Kidney (tissue), 14 donors: ENCODE results near the gene C16orf78. TPM values are rescaled to one million over a fixed set of nuclear protein-coding genes. Genes with fewer than 3 reads are reported as not detected.

Source experiments
- DNase-seq, 5 donors: peaks; one replicate each; pipeline ENCODE4 v3.0.0-alpha.2; 2013 to 2020
- FAIRE-seq: peaks from 2 replicates; lab custom pipeline; 2012; peaks lifted over from hg19 to GRCh38; lab: Jason Lieb, UNC
- H3K27ac ChIP-seq, 2 donors: one replicate each; pipeline ENCODE4 v1.7.0; 2013; ENCODE audit warnings: low read depth in 2 of 2, low read length in 2 of 2, inconsistent platforms in 1 of 2
- H3K27me3 ChIP-seq: one replicate; pipeline ENCODE4 v1.7.1; 2013; ENCODE audit warnings: low read length, inconsistent platforms; ENCODE audit not compliant: control insufficient read depth, insufficient read depth
- H3K36me3 ChIP-seq, 3 donors: one replicate each; pipeline versions ENCODE4 v1.7.0 to v1.7.1; 2013; ENCODE audit warnings: low read length in 3 of 3, control low read depth in 1 of 3, inconsistent platforms in 1 of 3; ENCODE audit not compliant: insufficient read depth in 3 of 3, control insufficient read depth in 2 of 3
- H3K4me1 ChIP-seq, 3 donors: one replicate each; pipeline versions ENCODE4 v1.7.0 to v1.7.1; 2013; ENCODE audit warnings: low read length in 3 of 3, inconsistent platforms in 1 of 3, low read depth in 1 of 3; ENCODE audit not compliant: control insufficient read depth in 2 of 3, insufficient read depth in 2 of 3
- H3K4me3 ChIP-seq, 3 donors: one replicate each; pipeline versions ENCODE4 v1.7.0 to v1.8.1; 2013; ENCODE audit warnings: low read length in 3 of 3, control low read depth in 1 of 3, inconsistent platforms in 1 of 3
- H3K9ac ChIP-seq, 3 donors: one replicate each; pipeline versions ENCODE4 v1.7.0 to v1.7.1; 2013; ENCODE audit warnings: low read length in 3 of 3, control low read depth in 1 of 3, inconsistent platforms in 1 of 3
- H3K9me3 ChIP-seq, 3 donors: one replicate each; pipeline versions ENCODE4 v1.7.0 to v1.7.1; 2013; ENCODE audit warnings: low read length in 3 of 3, control low read depth in 1 of 3, inconsistent platforms in 1 of 3; ENCODE audit not compliant: control insufficient read depth in 2 of 3, insufficient read depth in 1 of 3
- intact Hi-C: fragments of 100-400 bp; cut with DNase I; formaldehyde crosslinking; loops from one replicate; pipeline ENCODE4 v1.11.1; 2022
- polyA plus RNA-seq: library from polyadenylated mRNA; stranded (reverse); fragments of 350-450 nt; fragmentation: Illumina TruSeq; extraction: RNeasy Lipid Tissue Mini Kit (QIAGEN cat#74804); gene quantifications from one replicate; pipeline ENCODE4 v1.2.3, GENCODE V29; 2014; ENCODE audit warnings: low read depth, low replicate concordance; ENCODE audit not compliant: insufficient read depth
- total RNA-seq: library from RNA; stranded (reverse); fragmentation: NEBNext Ultra II Directional; extraction: Animal tissue kit (Norgen Biotek cat#: 25700); gene quantifications from one replicate; pipeline ENCODE4 v1.2.1, GENCODE V29; 2021
- TF ChIP-seq, protein P1 (sequence below): IDR thresholded peaks from 3 replicates; pipeline ENCODE4 v1.5.1; 2012; ENCODE audit warnings: mild to moderate bottlenecking, moderate library complexity, borderline replicate concordance; ENCODE audit not compliant: insufficient read depth; ENCODE audit errors: extremely low read depth
- donor health status: control.
- donor health status: control.
- donor health status: control.
- donor health status: control.
- donor health status: control.
- donor health status: DM: yes; HTN: yes; CAD: no.
- donor health status: Normal renal cell carcinoma (clear cell type).

Gene C16orf78
- total and polyA plus RNA-seq, 2 donors from 2014 or later, result not detected

GRCh38 chr16:49437344-49437743 lies 63.7 kb downstream of the C16orf78 start:
- no peak for FAIRE-seq
- Histone ChIP-seq H3K9me3 (no peaks in the 10 kb centered on the region), H3K4me3 (no peak overlapping the region), H3K9ac (no peak overlapping the region), H3K36me3 (no peaks in the 10 kb centered on the region), H3K4me1 (peaks cover 0 to 2% (median 0%) of the 10 kb centered on the region in 3 donors), H3K27me3 (no peaks in the 10 kb centered on the region), H3K27ac (no peak overlapping the region)
- intact Hi-C loops, result no loop called here
- no peak for DNase-seq
- TF ChIP-seq, protein P1, sequence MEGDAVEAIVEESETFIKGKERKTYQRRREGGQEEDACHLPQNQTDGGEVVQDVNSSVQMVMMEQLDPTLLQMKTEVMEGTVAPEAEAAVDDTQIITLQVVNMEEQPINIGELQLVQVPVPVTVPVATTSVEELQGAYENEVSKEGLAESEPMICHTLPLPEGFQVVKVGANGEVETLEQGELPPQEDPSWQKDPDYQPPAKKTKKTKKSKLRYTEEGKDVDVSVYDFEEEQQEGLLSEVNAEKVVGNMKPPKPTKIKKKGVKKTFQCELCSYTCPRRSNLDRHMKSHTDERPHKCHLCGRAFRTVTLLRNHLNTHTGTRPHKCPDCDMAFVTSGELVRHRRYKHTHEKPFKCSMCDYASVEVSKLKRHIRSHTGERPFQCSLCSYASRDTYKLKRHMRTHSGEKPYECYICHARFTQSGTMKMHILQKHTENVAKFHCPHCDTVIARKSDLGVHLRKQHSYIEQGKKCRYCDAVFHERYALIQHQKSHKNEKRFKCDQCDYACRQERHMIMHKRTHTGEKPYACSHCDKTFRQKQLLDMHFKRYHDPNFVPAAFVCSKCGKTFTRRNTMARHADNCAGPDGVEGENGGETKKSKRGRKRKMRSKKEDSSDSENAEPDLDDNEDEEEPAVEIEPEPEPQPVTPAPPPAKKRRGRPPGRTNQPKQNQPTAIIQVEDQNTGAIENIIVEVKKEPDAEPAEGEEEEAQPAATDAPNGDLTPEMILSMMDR, result no peak

DNA sequence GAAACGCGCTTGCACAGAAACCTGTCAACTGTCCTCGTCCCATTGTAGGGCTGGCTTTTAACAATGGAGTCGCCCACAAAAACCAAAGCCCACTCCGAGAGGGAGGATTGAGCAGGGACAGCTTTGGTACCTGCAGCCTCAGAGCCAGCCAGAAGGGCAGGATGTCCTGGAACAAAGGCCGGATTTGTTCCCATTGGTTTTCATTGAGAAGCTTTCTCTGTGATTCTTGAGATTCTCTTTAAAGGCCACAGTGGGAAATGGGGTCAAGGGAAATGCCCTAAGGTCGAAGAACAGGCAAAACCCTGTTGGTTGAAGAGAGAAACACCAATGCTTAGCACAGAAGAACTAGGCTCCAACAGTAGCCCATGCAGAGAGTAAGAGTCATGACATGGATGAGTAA lies 65.4 kb downstream of the C16orf78 start:
- Histone ChIP-seq H3K36me3 (no peaks in the 10 kb centered on the region), H3K9me3 (no peaks in the 10 kb centered on the region), H3K27ac (no peak overlapping the region), H3K4me1 (peaks cover 0 to 2% (median 0%) of the 10 kb centered on the region in 3 donors), H3K27me3 (no peaks in the 10 kb centered on the region), H3K9ac (no peak overlapping the region), H3K4me3 (no peak overlapping the region)
- FAIRE-seq, result no peak
- intact Hi-C loops, result no loop called here
- DNase-seq, result no peak
- TF ChIP-seq, protein P1, result no peak

GRCh38 chr16:49439676-49440075 lies 66.1 kb downstream of the C16orf78 start:
- Histone ChIP-seq H3K4me3 (no peak overlapping the region), H3K27me3 (no peaks in the 10 kb centered on the region), H3K9me3 (no peaks in the 10 kb centered on the region), H3K36me3 (no peaks in the 10 kb centered on the region), H3K4me1 (peaks cover 0 to 2% (median 0%) of the 10 kb centered on the region in 3 donors), H3K27ac (no peak overlapping the region), H3K9ac (no peak overlapping the region)
- FAIRE-seq, result no peak
- no peak for DNase-seq
- TF ChIP-seq, protein P1, result no peak
- intact Hi-C loops, result no loop called here
